GM19035 (cell line): ENCODE results near the gene AKAP6.
"Not testable (repeated sequence)": the region's sequence is repeated elsewhere in the genome, so short reads cannot be mapped to it uniquely, and the experiment has no call there.

Experiments
- ATAC-seq: cut with Tn5 transposase; IDR thresholded peaks from one replicate; pipeline ENCODE4 v1.9.1; 2021; ENCODE audit not compliant: unreplicated experiment

Gene AKAP6

GRCh38 chr14:32435411-32435810, 106.3 kb downstream of the AKAP6 start:
- ATAC-seq = no peak

GRCh38 chr14:32436993-32437392, 107.9 kb downstream of the AKAP6 start:
- ATAC-seq = no peak

GRCh38 chr14:32438517-32438916, 109.4 kb downstream of the AKAP6 start:
- no peak for ATAC-seq

GRCh38 chr14:32443890-32444661, 115.0 kb downstream of the AKAP6 start:
- ATAC-seq = no peak

- no peak for ATAC-seq
These were observed 118.3 kb downstream of the AKAP6 start for GRCh38 chr14:32447371-32447770.

- no peak for ATAC-seq
These were observed 120.5 kb downstream of the AKAP6 start for GRCh38 chr14:32449648-32450047.

- no peak for ATAC-seq
These were observed 122.0 kb downstream of the AKAP6 start for GRCh38 chr14:32450919-32451675.

- no peak for ATAC-seq
These were observed 125.0 kb downstream of the AKAP6 start for GRCh38 chr14:32453857-32454810.

GRCh38 chr14:32457213-32457920, 128.3 kb downstream of the AKAP6 start:
- no peak for ATAC-seq

- no peak for ATAC-seq
These were observed 129.6 kb downstream of the AKAP6 start for GRCh38 chr14:32458720-32459119.

- ATAC-seq = no peak
These were observed 131.2 kb downstream of the AKAP6 start for GRCh38 chr14:32460267-32460666.

- not testable (repeated sequence) for ATAC-seq
These were observed 133.5 kb downstream of the AKAP6 start for GRCh38 chr14:32462553-32462952.

- no peak for ATAC-seq
These were observed 139.9 kb downstream of the AKAP6 start for GRCh38 chr14:32468955-32469354.

GRCh38 chr14:32469388-32470160, 140.5 kb downstream of the AKAP6 start:
- ATAC-seq = no peak

- no peak for ATAC-seq
These were observed 141.1 kb downstream of the AKAP6 start for GRCh38 chr14:32470161-32470715.

- ATAC-seq = no peak
These were observed 142.1 kb downstream of the AKAP6 start for GRCh38 chr14:32471181-32471580.

- ATAC-seq = no peak
These were observed 143.0 kb downstream of the AKAP6 start for GRCh38 chr14:32472076-32472475.

- ATAC-seq = no peak
These were observed 143.7 kb downstream of the AKAP6 start for GRCh38 chr14:32472512-32473463.
